HUES6 (cell line): ENCODE results near the gene PLEKHB2.
A peak's percentile ranks its signal among the peaks of the same experiment; 100 is the strongest.

Experiments used
- H3K27ac ChIP-seq: 2 replicates; pipeline ENCODE4 v1.7.0; 2013; ENCODE audit warnings: low read depth, mild to moderate bottlenecking, low read length, inconsistent platforms
- H3K27me3 ChIP-seq: 2 replicates; pipeline ENCODE4 v1.6.1; 2013; ENCODE audit warnings: low read length; ENCODE audit not compliant: control insufficient read depth, insufficient read depth
- H3K36me3 ChIP-seq: 2 replicates; pipeline ENCODE4 v1.6.1; 2013; ENCODE audit warnings: low read length; ENCODE audit not compliant: control insufficient read depth, insufficient read depth
- H3K4me1 ChIP-seq: 2 replicates; pipeline ENCODE4 v1.6.1; 2013; ENCODE audit warnings: low read length; ENCODE audit not compliant: control insufficient read depth, insufficient read depth
- H3K4me3 ChIP-seq: 2 replicates; pipeline ENCODE4 v1.5.1; 2013; ENCODE audit warnings: low read depth, low read length
- H3K9ac ChIP-seq: one replicate; pipeline ENCODE4 v1.6.1; 2013; ENCODE audit warnings: mild to moderate bottlenecking, low read length
- H3K9me3 ChIP-seq: 2 replicates; pipeline ENCODE4 v1.6.1; 2013; ENCODE audit warnings: low read depth, low read length; ENCODE audit not compliant: control insufficient read depth, insufficient read depth

The PLEKHB2 gene

DNA sequence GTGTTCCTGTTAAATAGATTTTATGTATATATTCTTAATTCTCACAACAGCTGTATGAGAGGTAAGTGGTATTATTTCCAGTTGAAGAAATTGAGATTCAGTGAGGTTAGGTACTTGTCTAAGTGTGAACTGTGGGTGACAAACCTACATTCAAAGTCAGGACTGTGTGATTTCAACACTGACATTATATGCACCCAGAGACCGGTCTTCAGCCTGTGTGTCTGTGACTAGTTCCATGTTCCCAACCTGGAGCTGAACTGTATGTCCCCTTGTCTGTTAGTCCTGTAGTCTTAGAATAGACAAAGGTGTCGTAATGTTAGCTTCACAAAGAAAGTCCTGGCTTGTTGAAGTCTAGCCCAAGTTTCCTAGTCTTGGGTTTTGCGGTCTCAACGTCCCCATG, 17.4 kb downstream of the PLEKHB2 start:
- Histone ChIP-seq H3K9me3 (no peaks in the 10 kb centered on the region), H3K27me3 (no peaks in the 10 kb centered on the region), H3K4me1 (no peaks in the 10 kb centered on the region), H3K4me3 (no peak overlapping the region), H3K27ac (no peak overlapping the region), H3K36me3 (peaks cover 50% of the 10 kb centered on the region), H3K9ac (no peak overlapping the region)

DNA sequence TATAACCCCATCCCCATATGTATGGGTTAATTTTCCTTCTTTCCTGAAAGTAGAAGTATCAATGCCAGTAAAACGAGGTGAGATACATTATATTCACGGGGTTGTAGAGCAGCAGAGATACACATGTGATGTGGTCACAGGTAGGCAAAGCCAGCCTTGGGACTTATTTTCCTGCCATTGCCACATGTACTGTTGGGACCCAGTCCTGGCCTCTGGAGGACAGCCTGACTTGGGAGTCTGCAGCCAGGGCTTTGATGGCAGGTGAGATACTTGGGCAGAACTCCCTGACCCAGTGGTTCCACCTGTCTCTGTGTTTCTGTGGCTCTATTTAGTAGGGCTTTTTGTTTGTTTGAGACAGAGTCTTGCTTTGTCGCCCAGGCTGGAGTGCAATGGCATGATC, 18.1 kb downstream of the PLEKHB2 start:
- Histone ChIP-seq H3K27me3 (no peaks in the 10 kb centered on the region), H3K4me3 (no peak overlapping the region), H3K4me1 (no peaks in the 10 kb centered on the region), H3K9ac (no peak overlapping the region), H3K27ac (no peak overlapping the region), H3K36me3 (peaks cover 57% of the 10 kb centered on the region), H3K9me3 (no peaks in the 10 kb centered on the region)

DNA sequence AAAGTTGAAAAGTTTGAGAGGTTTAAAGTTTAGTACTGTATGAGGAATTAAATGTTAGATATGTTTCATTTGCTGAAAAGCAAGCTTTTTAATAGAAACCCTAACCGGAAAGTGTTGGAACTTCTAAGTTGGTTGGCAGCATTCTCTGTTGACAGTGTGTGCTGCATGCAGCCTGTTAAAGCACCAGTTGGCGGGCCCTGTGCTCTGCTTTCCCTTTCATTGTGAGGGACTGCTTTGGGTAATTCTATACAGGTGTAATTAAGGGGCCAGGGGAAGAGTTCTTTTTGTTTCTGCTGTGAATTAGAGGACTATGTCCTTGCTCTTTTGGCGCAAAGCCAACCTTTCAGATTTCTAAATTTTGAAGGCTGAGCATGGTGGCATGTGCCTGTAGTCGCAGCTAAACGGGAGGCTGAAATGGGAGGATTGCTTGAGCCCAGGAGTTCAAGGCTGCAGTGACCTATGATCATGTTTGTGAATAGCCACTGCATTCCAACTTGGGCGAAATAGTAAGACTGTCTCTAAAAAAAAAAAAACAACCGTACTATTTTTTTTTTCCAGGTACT, 20.1 kb downstream of the PLEKHB2 start:
- Histone ChIP-seq H3K27ac (no peak overlapping the region), H3K4me3 (no peak overlapping the region), H3K4me1 (no peaks in the 10 kb centered on the region), H3K9me3 (no peaks in the 10 kb centered on the region), H3K27me3 (no peaks in the 10 kb centered on the region), H3K9ac (no peak overlapping the region), H3K36me3 (peaks cover 76% of the 10 kb centered on the region)

DNA sequence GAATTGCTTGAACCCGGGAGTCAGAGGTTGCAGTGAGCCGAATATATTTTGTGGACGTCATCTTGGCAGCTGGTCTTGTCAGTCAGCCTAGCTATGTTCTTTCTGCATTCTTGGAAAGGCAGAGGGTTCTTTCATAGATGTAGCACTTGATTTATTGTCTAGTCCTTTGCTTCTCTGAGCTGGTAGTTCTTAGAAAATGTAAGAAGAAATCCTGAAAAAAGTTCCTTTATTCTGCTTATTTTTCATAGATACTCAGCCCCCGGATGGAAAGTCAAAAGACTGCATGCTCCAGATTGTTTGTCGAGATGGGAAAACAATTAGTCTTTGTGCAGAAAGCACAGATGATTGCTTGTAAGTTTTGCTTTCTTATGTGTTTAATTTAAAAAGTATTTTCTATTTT, 21.3 kb downstream of the PLEKHB2 start:
- no peaks in the 10 kb centered on the region for H3K27me3 ChIP-seq
- no peaks in the 10 kb centered on the region for H3K9me3 ChIP-seq
- no peak overlapping the region for H3K9ac ChIP-seq
- H3K27ac ChIP-seq = no peak overlapping the region
- no peaks in the 10 kb centered on the region for H3K4me1 ChIP-seq
- H3K4me3 ChIP-seq = no peak overlapping the region
- peaks cover 81% of the 10 kb centered on the region for H3K36me3 ChIP-seq

DNA sequence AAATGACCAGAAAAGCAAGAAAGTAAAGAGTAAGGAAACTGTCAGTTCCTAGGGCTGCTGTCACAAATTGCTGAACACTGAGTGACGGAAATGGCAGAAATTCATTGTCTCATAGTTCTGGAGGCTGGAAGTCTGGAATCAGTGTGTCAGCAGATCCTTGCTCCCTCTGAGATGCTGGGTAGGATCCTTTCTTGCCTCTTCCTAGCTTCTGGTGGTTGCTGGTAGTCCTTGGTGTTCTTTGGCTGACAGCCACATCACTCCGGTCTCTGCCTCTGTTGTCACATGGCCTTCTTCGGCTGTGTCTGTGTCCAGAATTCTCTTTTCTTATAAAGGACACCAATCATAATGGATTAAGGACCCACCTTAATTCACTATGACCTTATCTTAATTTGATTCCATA, 21.9 kb downstream of the PLEKHB2 start:
- Histone ChIP-seq H3K36me3 (peaks cover 82% of the 10 kb centered on the region), H3K9me3 (no peaks in the 10 kb centered on the region), H3K9ac (no peak overlapping the region), H3K27ac (no peak overlapping the region), H3K27me3 (no peaks in the 10 kb centered on the region), H3K4me1 (no peaks in the 10 kb centered on the region), H3K4me3 (no peak overlapping the region)

DNA sequence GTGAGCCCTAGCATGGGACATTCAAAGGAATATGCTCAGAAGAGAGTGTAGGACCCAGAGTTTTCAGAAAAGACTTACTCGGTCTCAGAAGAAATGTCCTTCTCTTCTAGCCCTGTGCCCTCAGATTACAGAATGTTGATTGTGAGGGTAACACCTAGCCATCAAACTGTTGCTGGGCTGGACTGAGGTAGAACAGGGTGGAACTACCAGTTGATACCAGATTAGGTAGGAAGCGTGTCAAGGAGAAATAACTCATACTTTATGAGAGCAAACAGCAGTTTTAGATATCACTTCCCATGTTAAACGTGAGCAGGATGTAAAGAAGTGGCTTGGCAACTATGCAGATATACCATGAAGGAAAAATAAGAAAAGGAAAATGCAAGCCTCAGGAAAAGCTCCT, 22.8 kb downstream of the PLEKHB2 start:
- H3K27me3 ChIP-seq = no peaks in the 10 kb centered on the region
- peaks cover 82% of the 10 kb centered on the region for H3K36me3 ChIP-seq

DNA sequence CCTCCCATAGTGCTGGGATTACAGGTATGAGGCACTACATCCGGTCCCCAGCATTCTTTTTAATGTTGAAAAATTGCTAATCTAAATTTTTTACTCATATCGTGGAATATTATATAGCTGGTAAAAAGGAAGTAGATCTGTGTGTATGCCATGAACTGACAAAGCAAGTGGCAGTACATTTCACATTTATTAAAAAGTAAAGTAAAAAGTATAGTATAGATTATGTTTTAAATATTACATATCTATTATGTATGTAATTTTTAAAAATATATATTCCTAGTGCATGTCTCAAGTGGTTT, 25.1 kb downstream of the PLEKHB2 start:
- H3K4me1 ChIP-seq = no peaks in the 10 kb centered on the region
- H3K4me3 ChIP-seq = no peak overlapping the region
- H3K36me3 ChIP-seq = peaks cover 84% of the 10 kb centered on the region
- H3K27ac ChIP-seq = peak overlapping the region; percentile 29; the same call in 1 of the 2 replicates
- no peaks in the 10 kb centered on the region for H3K9me3 ChIP-seq
- no peaks in the 10 kb centered on the region for H3K27me3 ChIP-seq
- H3K9ac ChIP-seq = no peak overlapping the region

More for the DNA sequence above, 22.8 kb downstream of the PLEKHB2 start:
- no peaks in the 10 kb centered on the region for H3K9me3 ChIP-seq
- no peak overlapping the region for H3K4me3 ChIP-seq
- no peaks in the 10 kb centered on the region for H3K4me1 ChIP-seq
- no peak overlapping the region for H3K27ac ChIP-seq
- H3K9ac ChIP-seq = no peak overlapping the region

DNA sequence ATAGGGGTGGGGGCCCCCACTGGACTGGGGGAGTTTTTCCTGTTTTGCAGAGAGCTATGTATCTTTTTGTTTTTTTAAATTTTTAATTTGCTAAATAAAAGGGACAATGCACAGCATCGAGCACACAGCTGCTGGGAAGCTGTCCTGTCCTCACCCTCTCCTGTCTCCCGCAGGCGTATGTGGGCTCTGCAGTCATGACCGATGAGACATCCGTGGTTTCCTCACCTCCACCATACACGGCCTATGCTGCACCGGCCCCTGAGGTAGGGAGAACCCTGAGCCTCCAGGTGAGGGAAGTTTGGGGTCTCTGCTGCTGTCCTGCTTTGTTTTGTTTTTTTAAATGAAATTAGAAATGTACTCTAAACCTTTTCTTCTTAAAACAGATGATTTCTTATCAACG, 27.6 kb downstream of the PLEKHB2 start:
- Histone ChIP-seq H3K4me3 (no peak overlapping the region), H3K27me3 (no peaks in the 10 kb centered on the region), H3K4me1 (no peaks in the 10 kb centered on the region), H3K9ac (no peak overlapping the region), H3K27ac (no peak overlapping the region), H3K9me3 (no peaks in the 10 kb centered on the region), H3K36me3 (peaks cover 61% of the 10 kb centered on the region)

DNA sequence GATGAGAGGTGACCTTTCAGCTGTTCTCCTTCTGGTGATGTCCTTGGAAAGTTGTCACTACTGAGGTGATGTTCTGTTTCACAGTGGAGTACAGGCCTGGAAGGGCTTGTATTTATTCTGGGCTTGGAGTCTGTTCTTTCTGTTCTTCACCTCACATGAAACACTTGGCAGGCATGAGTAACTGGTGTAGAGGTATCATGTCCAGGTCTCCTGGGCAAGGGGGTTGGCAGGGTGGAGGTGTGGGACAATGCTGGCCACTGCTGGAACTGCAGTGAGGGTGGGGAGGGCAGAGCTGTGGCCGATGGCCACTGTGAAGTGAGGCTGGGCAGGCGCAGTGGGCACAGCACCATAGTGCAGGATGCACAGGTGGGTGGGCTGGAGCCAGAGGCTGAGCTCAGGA, 35.4 kb downstream of the PLEKHB2 start:
- Histone ChIP-seq H3K27ac (no peak overlapping the region), H3K4me1 (no peaks in the 10 kb centered on the region), H3K9ac (no peak overlapping the region), H3K9me3 (no peaks in the 10 kb centered on the region), H3K36me3 (peaks cover 63% of the 10 kb centered on the region), H3K4me3 (no peak overlapping the region), H3K27me3 (no peaks in the 10 kb centered on the region)

DNA sequence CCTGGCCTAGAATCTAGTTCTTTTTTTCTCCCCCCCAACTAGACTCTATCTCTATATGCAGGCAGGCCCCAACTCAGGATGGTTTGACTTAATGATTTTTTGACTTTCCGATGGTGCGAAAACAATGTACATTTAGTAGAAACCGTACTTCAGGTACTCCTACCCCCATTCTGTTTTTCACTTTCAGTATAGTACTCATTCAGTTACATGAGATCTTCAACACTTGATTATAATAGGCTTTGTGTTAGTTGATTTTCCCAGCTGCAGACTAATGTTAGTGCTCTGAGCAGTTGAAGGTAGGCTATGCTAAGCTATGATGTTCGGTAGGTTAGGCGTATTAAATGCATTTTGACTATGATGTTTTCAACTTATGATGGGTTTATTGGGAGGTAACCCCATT, 37.7 kb downstream of the PLEKHB2 start:
- Histone ChIP-seq H3K4me1 (no peaks in the 10 kb centered on the region), H3K27ac (no peak overlapping the region), H3K9me3 (no peaks in the 10 kb centered on the region), H3K9ac (no peak overlapping the region), H3K4me3 (no peak overlapping the region), H3K27me3 (no peaks in the 10 kb centered on the region), H3K36me3 (peaks cover 77% of the 10 kb centered on the region)

DNA sequence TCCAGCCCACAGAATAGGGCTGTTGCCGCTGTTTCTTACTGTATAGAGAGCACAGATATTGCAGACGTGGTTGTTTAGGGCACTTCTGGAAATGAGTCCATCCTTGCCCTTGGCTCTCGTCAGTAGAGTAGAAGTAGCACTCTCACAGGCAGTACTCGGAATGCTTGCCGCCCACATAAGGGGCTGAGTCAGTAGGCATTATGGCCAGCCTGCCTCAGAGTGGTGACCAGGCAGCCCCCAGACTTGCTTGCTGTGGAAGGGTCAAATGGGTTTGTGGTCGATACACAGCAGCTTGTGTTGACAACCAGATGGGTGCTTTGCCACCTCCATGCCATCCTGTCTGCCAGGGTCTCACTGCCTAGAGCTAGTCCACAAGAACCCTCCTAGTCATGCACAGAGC, 38.7 kb downstream of the PLEKHB2 start:
- Histone ChIP-seq H3K36me3 (peaks cover 82% of the 10 kb centered on the region), H3K9ac (no peak overlapping the region), H3K27ac (no peak overlapping the region), H3K9me3 (no peaks in the 10 kb centered on the region), H3K27me3 (no peaks in the 10 kb centered on the region), H3K4me1 (no peaks in the 10 kb centered on the region), H3K4me3 (no peak overlapping the region)

DNA sequence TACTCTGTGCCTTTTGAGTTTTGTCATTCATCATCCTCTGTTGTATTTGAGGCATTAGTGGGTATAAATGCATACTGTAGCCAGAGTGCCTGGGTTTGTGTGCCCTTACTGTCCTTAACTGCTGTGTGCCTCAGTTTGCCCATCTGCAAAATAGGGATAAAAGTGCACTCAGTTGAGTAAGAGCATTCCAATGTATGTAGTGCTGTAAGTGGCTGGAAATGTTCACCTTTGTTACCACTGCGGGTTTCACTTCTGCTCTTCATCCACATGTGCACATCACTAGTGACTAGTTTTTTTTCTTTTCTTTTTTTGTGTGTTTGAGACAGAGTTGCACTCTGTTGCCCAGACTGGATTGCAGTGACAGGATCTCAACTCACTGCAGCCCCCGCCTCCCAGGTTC, 39.9 kb downstream of the PLEKHB2 start:
- Histone ChIP-seq H3K4me3 (no peak overlapping the region), H3K4me1 (no peaks in the 10 kb centered on the region), H3K27me3 (no peaks in the 10 kb centered on the region), H3K36me3 (peaks cover 83% of the 10 kb centered on the region), H3K27ac (no peak overlapping the region), H3K9me3 (no peaks in the 10 kb centered on the region), H3K9ac (no peak overlapping the region)
